GM19463 (cell line): ENCODE data around the gene PSAPL1.

Experiments
- ATAC-seq: cut with Tn5 transposase; IDR thresholded peaks from one replicate; pipeline ENCODE4 v1.9.1; 2021; ENCODE audit warnings: mild to moderate bottlenecking, moderate library complexity; ENCODE audit not compliant: unreplicated experiment

PSAPL1 gene

GRCh38 chr4:7432531-7433375 lies 2.0 kb downstream of the PSAPL1 start:
- ATAC-seq = no peak

- no peak for ATAC-seq
These were observed 2.8 kb downstream of the PSAPL1 start for GRCh38 chr4:7431696-7432530.

- ATAC-seq = no peak
These were observed 3.6 kb downstream of the PSAPL1 start for GRCh38 chr4:7430965-7431695.

- no peak for ATAC-seq
These were observed 4.3 kb downstream of the PSAPL1 start for GRCh38 chr4:7430368-7430964.

- ATAC-seq = no peak
These were observed 5.1 kb downstream of the PSAPL1 start for GRCh38 chr4:7429601-7430078.

- ATAC-seq = no peak
These were observed 5.7 kb downstream of the PSAPL1 start for GRCh38 chr4:7429069-7429416.

- ATAC-seq = no peak
These were observed 6.3 kb downstream of the PSAPL1 start for GRCh38 chr4:7428261-7429068.

- no peak for ATAC-seq
These were observed 6.9 kb downstream of the PSAPL1 start for GRCh38 chr4:7427831-7428260.

- ATAC-seq = no peak
These were observed 7.4 kb downstream of the PSAPL1 start for GRCh38 chr4:7427361-7427760.

- no peak for ATAC-seq
These were observed 8.1 kb downstream of the PSAPL1 start for GRCh38 chr4:7426525-7427171.

GRCh38 chr4:7425591-7426468 lies 8.9 kb downstream of the PSAPL1 start:
- no peak for ATAC-seq

GRCh38 chr4:7425124-7425523 lies 9.6 kb downstream of the PSAPL1 start:
- no peak for ATAC-seq

GRCh38 chr4:7424553-7425111 lies 10.1 kb downstream of the PSAPL1 start:
- no peak for ATAC-seq

GRCh38 chr4:7423801-7424552 lies 10.8 kb downstream of the PSAPL1 start:
- no peak for ATAC-seq

- ATAC-seq = no peak
These were observed 11.3 kb downstream of the PSAPL1 start for GRCh38 chr4:7423391-7423790.

- ATAC-seq = no peak
These were observed 11.9 kb downstream of the PSAPL1 start for GRCh38 chr4:7422898-7423180.

- no peak for ATAC-seq
These were observed 12.4 kb downstream of the PSAPL1 start for GRCh38 chr4:7422151-7422897.
